AG09309 (cell line): ENCODE results near the gene GLI3.

Source experiments
- DNase-seq: peaks from one replicate; pipeline ENCODE4 v3.0.0-alpha.2; 2010; ENCODE audit warnings: low read depth
- H3K4me3 ChIP-seq: 2 replicates; pipeline ENCODE4 v1.5.1; 2011; ENCODE audit warnings: mild to moderate bottlenecking, low read depth, low read length, moderate library complexity; ENCODE audit not compliant: control insufficient read depth
- TF ChIP-seq, protein P1 (sequence below): IDR thresholded peaks from 2 replicates; pipeline ENCODE4 v1.5.1; 2011; ENCODE audit warnings: mild to moderate bottlenecking, low read depth, low read length, inconsistent platforms; ENCODE audit not compliant: insufficient read depth, control insufficient read depth; ENCODE audit errors: missing control alignments

The GLI3 gene

DNA sequence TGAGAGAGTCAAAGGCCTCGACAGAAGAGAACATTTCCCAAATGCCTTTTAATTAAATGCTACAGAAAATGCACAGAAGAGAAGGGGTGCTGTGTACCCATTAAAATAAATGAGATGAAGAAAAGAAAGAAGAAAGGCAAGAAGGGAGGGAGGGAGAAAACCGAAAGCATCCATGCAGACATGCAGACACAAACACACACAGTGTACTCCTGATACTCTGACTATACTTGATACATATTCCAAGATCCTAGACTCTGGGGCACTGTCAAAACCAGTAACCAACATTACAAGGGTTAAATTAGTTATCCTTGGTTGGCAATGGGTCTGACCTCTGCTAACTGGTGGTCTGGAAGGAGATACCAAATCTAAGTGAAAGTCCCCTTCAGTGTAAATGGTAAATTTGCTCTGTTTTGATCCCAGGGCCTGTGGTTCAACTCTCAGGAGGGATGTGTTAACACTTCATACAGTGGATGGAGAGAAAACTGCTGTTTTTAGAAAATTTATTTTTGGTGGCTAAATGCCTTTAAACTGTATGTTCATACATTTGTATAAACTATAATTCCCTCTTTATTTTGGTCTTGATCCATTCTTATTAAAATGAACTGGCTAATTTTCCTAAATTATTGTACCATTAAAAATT is 241.3 kb downstream of the GLI3 start:
- H3K4me3 ChIP-seq = no peak overlapping the region
- TF ChIP-seq, protein P1, sequence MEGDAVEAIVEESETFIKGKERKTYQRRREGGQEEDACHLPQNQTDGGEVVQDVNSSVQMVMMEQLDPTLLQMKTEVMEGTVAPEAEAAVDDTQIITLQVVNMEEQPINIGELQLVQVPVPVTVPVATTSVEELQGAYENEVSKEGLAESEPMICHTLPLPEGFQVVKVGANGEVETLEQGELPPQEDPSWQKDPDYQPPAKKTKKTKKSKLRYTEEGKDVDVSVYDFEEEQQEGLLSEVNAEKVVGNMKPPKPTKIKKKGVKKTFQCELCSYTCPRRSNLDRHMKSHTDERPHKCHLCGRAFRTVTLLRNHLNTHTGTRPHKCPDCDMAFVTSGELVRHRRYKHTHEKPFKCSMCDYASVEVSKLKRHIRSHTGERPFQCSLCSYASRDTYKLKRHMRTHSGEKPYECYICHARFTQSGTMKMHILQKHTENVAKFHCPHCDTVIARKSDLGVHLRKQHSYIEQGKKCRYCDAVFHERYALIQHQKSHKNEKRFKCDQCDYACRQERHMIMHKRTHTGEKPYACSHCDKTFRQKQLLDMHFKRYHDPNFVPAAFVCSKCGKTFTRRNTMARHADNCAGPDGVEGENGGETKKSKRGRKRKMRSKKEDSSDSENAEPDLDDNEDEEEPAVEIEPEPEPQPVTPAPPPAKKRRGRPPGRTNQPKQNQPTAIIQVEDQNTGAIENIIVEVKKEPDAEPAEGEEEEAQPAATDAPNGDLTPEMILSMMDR = no peak
- no peak for DNase-seq

DNA sequence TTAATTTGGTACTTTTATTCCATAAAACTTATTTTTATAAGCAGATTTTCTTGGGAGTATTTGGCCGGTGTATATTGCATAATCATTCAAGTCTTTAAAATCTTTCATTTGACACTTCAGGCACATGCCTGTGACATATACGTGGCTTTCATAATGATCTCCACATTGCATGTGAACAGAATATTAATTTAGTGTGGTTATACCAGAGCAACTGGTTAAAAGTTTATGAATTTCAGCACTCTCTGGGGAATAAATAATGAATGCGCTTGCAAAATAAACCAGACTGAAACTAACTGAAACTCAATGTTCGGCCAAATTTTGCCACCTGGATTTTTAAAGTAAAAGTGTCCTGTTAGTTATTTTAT is 242.3 kb downstream of the GLI3 start:
- TF ChIP-seq, protein P1 = no peak
- no peak overlapping the region for H3K4me3 ChIP-seq
- DNase-seq = no peak

DNA sequence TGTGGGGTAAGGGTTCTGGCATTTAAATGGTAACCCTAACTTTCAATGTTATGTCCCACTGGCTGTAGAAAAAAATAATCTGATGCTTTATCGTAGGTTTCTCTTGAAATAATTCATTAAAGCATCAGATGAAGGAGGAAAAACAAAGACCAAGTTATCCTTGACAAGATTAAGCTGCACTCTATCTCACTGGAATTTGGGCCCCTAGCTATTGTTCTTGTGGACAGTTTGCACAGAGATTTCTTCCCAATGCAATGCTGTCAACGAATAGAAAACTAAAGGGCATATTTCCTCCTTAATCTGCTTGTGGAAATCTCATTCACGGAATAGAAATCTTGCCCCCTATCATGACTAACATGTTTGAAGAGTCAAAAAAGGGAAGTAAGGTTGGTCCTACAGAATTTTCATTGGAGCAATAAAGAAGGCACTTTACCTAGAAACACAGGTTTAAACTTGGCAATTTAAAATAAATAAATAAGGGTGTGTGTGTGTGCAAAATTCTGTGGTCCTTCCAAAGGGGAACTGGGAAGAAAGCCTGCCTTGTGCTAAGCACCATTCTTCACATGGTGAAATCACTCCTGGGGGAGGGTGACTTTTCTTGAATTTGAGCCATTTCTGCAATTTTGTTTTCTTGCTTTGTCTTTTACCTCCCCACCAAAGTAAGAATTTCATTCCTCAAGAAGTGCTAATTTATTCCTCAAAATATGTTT is 242.8 kb downstream of the GLI3 start:
- no peak for DNase-seq
- no peak overlapping the region for H3K4me3 ChIP-seq
- TF ChIP-seq, protein P1 = no peak

DNA sequence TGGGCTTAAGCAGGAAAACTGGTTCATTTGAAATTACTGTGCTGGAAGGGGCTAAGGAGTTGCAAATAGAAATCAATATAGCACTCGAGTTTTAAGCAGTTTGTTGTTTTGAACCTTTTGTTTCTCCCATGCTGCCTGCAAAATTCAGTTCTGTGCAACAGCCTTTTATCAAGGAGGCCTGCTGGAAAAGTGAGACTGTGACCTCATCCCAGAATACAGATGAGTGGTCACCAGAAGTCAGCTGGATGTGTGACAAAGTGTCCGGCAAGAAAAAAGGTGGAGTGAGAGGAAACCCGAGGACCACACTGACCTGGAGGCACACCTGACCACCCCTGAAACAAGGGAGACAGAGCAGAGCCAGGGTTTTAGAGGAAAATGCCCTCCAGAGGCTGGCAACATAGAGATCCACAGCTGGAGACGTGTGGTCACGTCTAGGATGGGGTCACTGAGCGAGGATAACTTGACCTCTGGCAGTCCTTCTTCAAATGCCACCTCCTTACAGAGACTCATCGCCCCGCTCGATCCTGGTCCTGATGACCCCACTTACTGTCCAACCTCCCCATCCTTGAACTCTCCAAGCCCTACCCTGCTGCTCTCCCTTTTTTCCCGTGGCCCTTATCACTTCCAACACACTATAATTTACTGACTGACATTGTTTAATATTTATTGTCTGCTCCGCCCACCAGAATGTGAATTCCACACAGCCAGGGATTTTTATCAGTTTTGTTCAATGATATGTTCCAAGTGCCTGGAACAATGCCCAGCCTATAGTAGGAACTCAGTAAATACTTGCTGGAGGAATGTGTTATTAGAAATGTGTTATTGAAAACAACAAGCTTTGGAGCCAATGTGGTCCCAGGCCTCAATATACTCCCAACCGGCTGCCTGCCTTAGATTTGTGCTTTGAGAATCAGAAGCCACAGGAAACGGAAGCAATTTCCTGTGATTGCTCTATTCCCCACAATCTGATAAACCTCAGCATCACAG is 243.8 kb downstream of the GLI3 start:
- H3K4me3 ChIP-seq = no peak overlapping the region
- DNase-seq = no peak
- TF ChIP-seq, protein P1 = no peak

DNA sequence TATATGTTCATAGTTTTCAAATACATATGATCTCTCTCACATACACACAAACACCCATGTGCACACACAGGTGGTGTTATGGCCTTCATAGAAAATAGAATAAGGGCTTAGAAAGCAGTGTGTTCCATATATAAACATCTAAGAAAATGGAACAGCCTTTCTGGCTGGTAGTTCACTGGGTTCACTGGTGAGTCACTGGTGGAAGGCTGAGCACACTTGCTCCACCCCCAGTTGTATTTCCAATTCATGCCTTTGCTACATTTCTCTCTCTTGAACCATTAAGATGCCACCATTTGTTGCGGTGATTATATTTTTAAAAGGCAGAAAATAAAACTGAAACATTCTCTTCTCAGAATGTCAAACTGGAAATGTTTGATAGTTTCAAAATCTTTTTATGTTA is 252.1 kb downstream of the GLI3 start:
- DNase-seq = no peak
- no peak overlapping the region for H3K4me3 ChIP-seq
- TF ChIP-seq, protein P1 = no peak
